Spleen (tissue), 11 donors: Measurements from ENCODE around the gene STAMBP. TPM values are rescaled to one million over a fixed set of nuclear protein-coding genes. Genes with fewer than 3 reads are reported as not detected.

Experiments
- DNase-seq: peaks from one replicate; pipeline ENCODE4 v3.0.0-alpha.2; 2020
- H3K27ac ChIP-seq, 8 donors: fragments of 200-600 bp; sonication (generic) in 7 of 8; 1 replicate in 4 of 8; 2 replicates in 4 of 8; pipeline versions ENCODE4 v1.5.0 to v1.8.0; 2016 to 2021; ENCODE audit warnings: inconsistent platforms in 4 of 8, mild to moderate bottlenecking in 4 of 8, moderate library complexity in 1 of 8
- H3K27me3 ChIP-seq, 7 donors: fragments of 200-600 bp; sonication (generic) in 6 of 7; replicated peaks in 1 of 7; 1 replicate in 4 of 7; 2 replicates in 3 of 7; pipeline versions ENCODE4 v1.5.0 to v1.8.0; 2016 to 2021; ENCODE audit warnings: inconsistent platforms in 3 of 7, mild to moderate bottlenecking in 1 of 7
- H3K36me3 ChIP-seq, 6 donors: fragments of 200-600 bp; sonication (generic) in 5 of 6; 1 replicate in 4 of 6; 2 replicates in 2 of 6; pipeline versions ENCODE4 v1.5.0 to v1.8.0; 2016 to 2021; ENCODE audit warnings: inconsistent platforms in 2 of 6
- H3K4me1 ChIP-seq, 6 donors: fragments of 200-600 bp; sonication (generic) in 5 of 6; 1 replicate in 3 of 6; 2 replicates in 3 of 6; pipeline versions ENCODE4 v1.5.0 to v1.8.0; 2016 to 2021; ENCODE audit warnings: inconsistent platforms in 3 of 6
- H3K4me3 ChIP-seq, 8 donors: fragments of 200-600 bp; sonication (generic) in 7 of 8; 1 replicate in 4 of 8; 2 replicates in 4 of 8; pipeline versions ENCODE4 v1.5.0 to v1.8.0; 2016 to 2021; ENCODE audit warnings: inconsistent platforms in 4 of 8, mild to moderate bottlenecking in 4 of 8, moderate library complexity in 2 of 8
- H3K9me3 ChIP-seq, 8 donors: fragments of 200-600 bp; sonication (generic) in 7 of 8; 1 replicate in 4 of 8; 2 replicates in 4 of 8; pipeline versions ENCODE4 v1.5.0 to v1.8.0; 2016 to 2021; ENCODE audit warnings: inconsistent platforms in 4 of 8
- CTCF ChIP-seq, 11 experiments: fragments of 200-600 bp in 7 of 11; fragments of 450-650 bp in 4 of 11; sonication (generic) in 4 of 11; IDR thresholded peaks in 8 of 11; conservative IDR thresholded peaks in 3 of 11; 1 replicate in 7 of 11; 2 replicates in 4 of 11; pipeline versions ENCODE4 v1.4.0 to v1.8.0; 2016 to 2021; ENCODE audit warnings: antibody characterized with exemption in 11 of 11, inconsistent platforms in 4 of 11, mild to moderate bottlenecking in 1 of 11
- POLR2A ChIP-seq, 3 donors: fragments of 450-650 bp; IDR thresholded peaks; one replicate each; pipeline ENCODE4 v1.5.1; 2017; ENCODE audit warnings: antibody characterized with exemption in 3 of 3, mild to moderate bottlenecking in 1 of 3
- POLR2AphosphoS5 ChIP-seq, 3 donors: sonication (generic); formaldehyde crosslinking; IDR thresholded peaks; one replicate each; pipeline ENCODE4 v1.5.1; 2017; ENCODE audit warnings: antibody characterized with exemption in 3 of 3
- WGBS, 5 donors: extraction: QIAGEN DNeasy Blood & Tissue Kit in 3 of 5; methylation state at CpG; one replicate each; pipeline versions ENCODE4 v1.1.5 to v1.1.7; 2013 to 2018; 5-methylcytosine and 5-hydroxymethylcytosine counted together
- intact Hi-C: fragments of 100-400 bp; cut with DNase I; formaldehyde crosslinking; loops from one replicate; pipeline ENCODE4 v1.15.0; 2023; ENCODE audit warnings: low total_unique reads
- polyA plus RNA-seq, 3 donors: library from polyadenylated mRNA; stranded (reverse); fragments of 200-250 nt; gene quantifications; one replicate each; pipeline ENCODE4 v1.2.1, GENCODE V29; 2013
- total RNA-seq, 7 donors: library from RNA; depleted of rRNA in 3 of 7; stranded (reverse); fragments of >200 nt in 3 of 7; fragmentation: NEBNext Ultra II Directional in 4 of 7; extraction: Animal tissue kit (Norgen Biotek cat#: 25700) in 4 of 7; gene quantifications; one replicate each; pipeline versions ENCODE4 v1.1.0 to v1.2.1, GENCODE V29; 2016 to 2021
- donor health status: healthy with polysubstance abuse.
- donor health status: DM: no; HTN: no; CAD: no; lungs with moderate emphysema.
- donor health status: DM: no; HTN: no; CAD: no.
- donor health status: Bipolar disorder and iron deficiency.
- donor health status: healthy.
- donor health status: DM: no; HTN: no; CAD: no.
- donor health status: DM: yes; HTN: yes; CAD: no.

Gene STAMBP
- total and polyA plus RNA-seq, 10 donors = 19.5 to 35.1 (median 28.1) TPM

- intact Hi-C loops = no loop called here
- WGBS, 5 donors = 59 to 69% (median 66%) methylated on average over 4 of the region's 4 CpGs
- DNase-seq = no peak
- Histone ChIP-seq H3K27me3 (no peaks in the 10 kb centered on the region), H3K4me1 (peaks cover 12 to 62% (median 33%) of the 10 kb centered on the region in 6 donors), H3K4me3 (peak overlapping the region; percentile 57 to 90 (median 74)), H3K36me3 (peaks cover 3 to 28% (median 20%) of the 10 kb centered on the region in 6 donors), H3K9me3 (no peaks in the 10 kb centered on the region), H3K27ac (peak overlapping the region; percentile 87 to 98 (median 96))
- TF ChIP-seq POLR2AphosphoS5 (IDR thresholded peaks at IDR 0.05) (no peak), CTCF (IDR thresholded peaks at IDR 0.05 in 8 of 11, conservative IDR thresholded peaks at IDR 0.05 in 3 of 11) (no peak), POLR2A (IDR thresholded peaks at IDR 0.05) (no peak)
Observed at GRCh38 chr2:73828389-73828817, 358 bp upstream of the STAMBP start.

- peaks cover 12 to 56% (median 29%) of the 10 kb centered on the region in 6 donors for H3K4me1 ChIP-seq
- peaks cover 3 to 52% (median 35%) of the 10 kb centered on the region in 6 donors for H3K36me3 ChIP-seq
- DNase-seq = no peak
- 69 to 82% (median 76%) methylated on average over 11 of the region's 11 CpGs for WGBS, 5 donors
- H3K27ac ChIP-seq = peak overlapping the region in 2 of 8 donors; percentile 11 to 96
- no peak overlapping the region for H3K4me3 ChIP-seq
- TF ChIP-seq POLR2AphosphoS5 (IDR thresholded peaks at IDR 0.05) = no peak
- H3K9me3 ChIP-seq = no peaks in the 10 kb centered on the region
- intact Hi-C loops = no loop called here
- no peaks in the 10 kb centered on the region for H3K27me3 ChIP-seq
Observed at GRCh38 chr2:73830871-73831401, 2.2 kb downstream of the STAMBP start.

GRCh38 chr2:73832930-73833329, 4.2 kb downstream of the STAMBP start:
- Histone ChIP-seq H3K4me3 (no peak overlapping the region), H3K4me1 (peaks cover 10 to 60% (median 29%) of the 10 kb centered on the region in 6 donors), H3K27me3 (no peaks in the 10 kb centered on the region), H3K27ac (no peak overlapping the region), H3K9me3 (no peaks in the 10 kb centered on the region), H3K36me3 (peaks cover 3 to 65% (median 43%) of the 10 kb centered on the region in 6 donors)
- TF ChIP-seq CTCF (IDR thresholded peaks at IDR 0.05 in 8 of 11, conservative IDR thresholded peaks at IDR 0.05 in 3 of 11) (no peak), POLR2A (IDR thresholded peaks at IDR 0.05) (no peak), POLR2AphosphoS5 (IDR thresholded peaks at IDR 0.05) (no peak)
- DNase-seq = no peak
- intact Hi-C loops = no loop called here

GRCh38 chr2:73836141-73836943, 7.6 kb downstream of the STAMBP start:
- Histone ChIP-seq H3K9me3 (no peaks in the 10 kb centered on the region), H3K27me3 (no peaks in the 10 kb centered on the region), H3K36me3 (peaks cover 3 to 87% (median 44%) of the 10 kb centered on the region in 6 donors), H3K4me1 (peaks cover 3 to 51% (median 16%) of the 10 kb centered on the region in 6 donors), H3K27ac (peak overlapping the region in 4 of 8 donors; percentile 44 to 69 (median 52)), H3K4me3 (no peak overlapping the region)
- intact Hi-C loops = no loop called here
- 73 to 87% (median 81%) methylated on average over 12 to 17 of the region's 17 CpGs for WGBS, 5 donors
- DNase-seq = peak; percentile 82
- TF ChIP-seq POLR2A (IDR thresholded peaks at IDR 0.05) (no peak), POLR2AphosphoS5 (IDR thresholded peaks at IDR 0.05) (peak in 1 of 3 donors; percentile 25)
